Measurements from ENCODE around the gene FAM20A. TPM values are rescaled to one million over a fixed set of nuclear protein-coding genes. Genes with fewer than 3 reads are reported as not detected.
"Not testable (repeated sequence)": the region's sequence is repeated elsewhere in the genome, so short reads cannot be mapped to it uniquely, and the experiment has no call there.

The FAM20A gene
- total and polyA plus RNA-seq, 2 donors (not counting 1 experiment from before 2014, with no cell fraction given) = 0.96 to 14.9 TPM

GRCh38 chr17:68587026-68587425, 14.1 kb downstream of the FAM20A start:
- Histone ChIP-seq H3K27me3 (ENCODE audit: control insufficient read depth, insufficient read depth, low read length) (no peaks in the 10 kb centered on the region), H3K36me3 (ENCODE audit: control insufficient read depth, insufficient read depth, low read length) (no peaks in the 10 kb centered on the region), H2AFZ (ENCODE audit: low read length) (no peak overlapping the region), H3K4me1 (ENCODE audit: control insufficient read depth, extremely low read depth, insufficient read depth, low read length) (no peaks in the 10 kb centered on the region), H3K27ac (ENCODE audit: insufficient read depth, low read length) (no peak overlapping the region), H3K79me2 (ENCODE audit: control insufficient read depth, insufficient read depth, low read length) (no peaks in the 10 kb centered on the region), H4K20me1 (ENCODE audit: control insufficient read depth, extremely low read depth, insufficient read depth, low read length) (no peaks in the 10 kb centered on the region), H3K9ac (ENCODE audit: insufficient read depth, low read length) (no peak overlapping the region), H3K9me3 (ENCODE audit: control insufficient read depth, insufficient read depth, low read depth, low read length) (no peaks in the 10 kb centered on the region), H3K4me3 (replicated peaks in 1 of 4; ENCODE audit: control extremely low read depth in 1 of 4, insufficient read depth in 1 of 4, low read depth in 3 of 4, low read length in 4 of 4) (no peak overlapping the region), H3K4me2 (ENCODE audit: extremely low read depth, insufficient read depth, low read length) (no peak overlapping the region)
- no peak for DNase-seq (ENCODE audit: low read depth in 2 of 2)
- TF ChIP-seq EZH2 (IDR thresholded peaks at IDR 0.05; ENCODE audit: low read length, missing control alignments) (no peak), CTCF (conservative IDR thresholded peaks at IDR 0.05 in 1 of 2, IDR thresholded peaks at IDR 0.05 in 1 of 2; ENCODE audit: low read depth in 1 of 2, low read length in 2 of 2) (no peak)

GRCh38 chr17:68585643-68586042, 15.5 kb downstream of the FAM20A start:
- H3K36me3 ChIP-seq (ENCODE audit: control insufficient read depth, insufficient read depth, low read length) = no peaks in the 10 kb centered on the region
- TF ChIP-seq CTCF (conservative IDR thresholded peaks at IDR 0.05 in 1 of 2, IDR thresholded peaks at IDR 0.05 in 1 of 2; ENCODE audit: low read depth in 1 of 2, low read length in 2 of 2) = no peak
- TF ChIP-seq EZH2 (IDR thresholded peaks at IDR 0.05; ENCODE audit: low read length, missing control alignments) = no peak
- no peaks in the 10 kb centered on the region for H3K79me2 ChIP-seq (ENCODE audit: control insufficient read depth, insufficient read depth, low read length)
- H3K27me3 ChIP-seq (ENCODE audit: control insufficient read depth, insufficient read depth, low read length) = no peaks in the 10 kb centered on the region
- H4K20me1 ChIP-seq (ENCODE audit: control insufficient read depth, extremely low read depth, insufficient read depth, low read length) = no peaks in the 10 kb centered on the region
- no peaks in the 10 kb centered on the region for H3K4me1 ChIP-seq (ENCODE audit: control insufficient read depth, extremely low read depth, insufficient read depth, low read length)
- H3K4me2 ChIP-seq (ENCODE audit: extremely low read depth, insufficient read depth, low read length) = no peak overlapping the region
- H2AFZ ChIP-seq (ENCODE audit: low read length) = no peak overlapping the region
- no peak overlapping the region for H3K27ac ChIP-seq (ENCODE audit: insufficient read depth, low read length)
- no peak for DNase-seq (ENCODE audit: low read depth in 2 of 2)
- no peaks in the 10 kb centered on the region for H3K9me3 ChIP-seq (ENCODE audit: control insufficient read depth, insufficient read depth, low read depth, low read length)
- no peak overlapping the region for H3K9ac ChIP-seq (ENCODE audit: insufficient read depth, low read length)
- no peak overlapping the region for H3K4me3 ChIP-seq (replicated peaks in 1 of 4; ENCODE audit: control extremely low read depth in 1 of 4, insufficient read depth in 1 of 4, low read depth in 3 of 4, low read length in 4 of 4)

- Histone ChIP-seq H3K36me3 (ENCODE audit: control insufficient read depth, insufficient read depth, low read length) (no peaks in the 10 kb centered on the region), H3K9ac (ENCODE audit: insufficient read depth, low read length) (no peak overlapping the region), H3K9me3 (ENCODE audit: control insufficient read depth, insufficient read depth, low read depth, low read length) (no peaks in the 10 kb centered on the region), H2AFZ (ENCODE audit: low read length) (no peak overlapping the region), H3K27ac (ENCODE audit: insufficient read depth, low read length) (no peak overlapping the region), H3K27me3 (ENCODE audit: control insufficient read depth, insufficient read depth, low read length) (no peaks in the 10 kb centered on the region), H3K4me3 (replicated peaks in 1 of 4; ENCODE audit: control extremely low read depth in 1 of 4, insufficient read depth in 1 of 4, low read depth in 3 of 4, low read length in 4 of 4) (no peak overlapping the region), H3K79me2 (ENCODE audit: control insufficient read depth, insufficient read depth, low read length) (no peaks in the 10 kb centered on the region), H3K4me2 (ENCODE audit: extremely low read depth, insufficient read depth, low read length) (no peak overlapping the region), H4K20me1 (ENCODE audit: control insufficient read depth, extremely low read depth, insufficient read depth, low read length) (no peaks in the 10 kb centered on the region), H3K4me1 (ENCODE audit: control insufficient read depth, extremely low read depth, insufficient read depth, low read length) (no peaks in the 10 kb centered on the region)
- no peak for TF ChIP-seq CTCF (conservative IDR thresholded peaks at IDR 0.05 in 1 of 2, IDR thresholded peaks at IDR 0.05 in 1 of 2; ENCODE audit: low read depth in 1 of 2, low read length in 2 of 2)
- TF ChIP-seq EZH2 (IDR thresholded peaks at IDR 0.05; ENCODE audit: low read length, missing control alignments) = no peak
- DNase-seq (ENCODE audit: low read depth in 2 of 2) = no peak
Measured at GRCh38 chr17:68584581-68585303, 16.4 kb downstream of the FAM20A start.

DNA sequence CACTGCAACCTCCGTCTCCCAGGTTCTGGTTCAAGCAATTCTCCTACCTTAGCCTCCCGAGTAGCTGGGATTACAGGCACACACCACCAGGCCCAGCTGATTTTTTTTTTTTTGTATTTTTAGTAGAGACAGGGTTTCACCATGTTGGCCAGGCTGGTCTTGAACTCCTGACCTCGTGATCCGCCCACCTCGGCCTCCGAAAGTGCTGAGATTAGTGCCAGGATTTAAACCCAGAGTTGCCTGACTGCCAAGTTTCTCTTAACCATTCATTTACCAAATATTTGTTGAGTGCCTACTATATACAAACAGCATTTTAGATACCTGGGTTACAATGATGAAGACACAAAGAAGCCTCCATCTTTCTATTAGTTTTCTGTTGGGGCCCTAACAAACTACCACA, 18.3 kb downstream of the FAM20A start:
- H3K79me2 ChIP-seq (ENCODE audit: control insufficient read depth, insufficient read depth, low read length); H4K20me1 ChIP-seq (ENCODE audit: control insufficient read depth, extremely low read depth, insufficient read depth, low read length); H2AFZ ChIP-seq (ENCODE audit: low read length); H3K4me1 ChIP-seq (ENCODE audit: control insufficient read depth, extremely low read depth, insufficient read depth, low read length); H3K9me3 ChIP-seq (ENCODE audit: control insufficient read depth, insufficient read depth, low read depth, low read length); H3K4me3 ChIP-seq (replicated peaks in 1 of 4; ENCODE audit: control extremely low read depth in 1 of 4, insufficient read depth in 1 of 4, low read depth in 3 of 4, low read length in 4 of 4); H3K36me3 ChIP-seq (ENCODE audit: control insufficient read depth, insufficient read depth, low read length); H3K9ac ChIP-seq (ENCODE audit: insufficient read depth, low read length); H3K4me2 ChIP-seq (ENCODE audit: extremely low read depth, insufficient read depth, low read length); DNase-seq (ENCODE audit: low read depth in 2 of 2); H3K27me3 ChIP-seq (ENCODE audit: control insufficient read depth, insufficient read depth, low read length); H3K27ac ChIP-seq (ENCODE audit: insufficient read depth, low read length): not testable (repeated sequence)

All from fibroblast of lung (primary cell).